ENCODE data around the gene OTOG. TPM values are rescaled to one million over a fixed set of nuclear protein-coding genes. Genes with fewer than 3 reads are reported as not detected.

Gene OTOG
- total RNA-seq, 1 donor = not detected

DNA sequence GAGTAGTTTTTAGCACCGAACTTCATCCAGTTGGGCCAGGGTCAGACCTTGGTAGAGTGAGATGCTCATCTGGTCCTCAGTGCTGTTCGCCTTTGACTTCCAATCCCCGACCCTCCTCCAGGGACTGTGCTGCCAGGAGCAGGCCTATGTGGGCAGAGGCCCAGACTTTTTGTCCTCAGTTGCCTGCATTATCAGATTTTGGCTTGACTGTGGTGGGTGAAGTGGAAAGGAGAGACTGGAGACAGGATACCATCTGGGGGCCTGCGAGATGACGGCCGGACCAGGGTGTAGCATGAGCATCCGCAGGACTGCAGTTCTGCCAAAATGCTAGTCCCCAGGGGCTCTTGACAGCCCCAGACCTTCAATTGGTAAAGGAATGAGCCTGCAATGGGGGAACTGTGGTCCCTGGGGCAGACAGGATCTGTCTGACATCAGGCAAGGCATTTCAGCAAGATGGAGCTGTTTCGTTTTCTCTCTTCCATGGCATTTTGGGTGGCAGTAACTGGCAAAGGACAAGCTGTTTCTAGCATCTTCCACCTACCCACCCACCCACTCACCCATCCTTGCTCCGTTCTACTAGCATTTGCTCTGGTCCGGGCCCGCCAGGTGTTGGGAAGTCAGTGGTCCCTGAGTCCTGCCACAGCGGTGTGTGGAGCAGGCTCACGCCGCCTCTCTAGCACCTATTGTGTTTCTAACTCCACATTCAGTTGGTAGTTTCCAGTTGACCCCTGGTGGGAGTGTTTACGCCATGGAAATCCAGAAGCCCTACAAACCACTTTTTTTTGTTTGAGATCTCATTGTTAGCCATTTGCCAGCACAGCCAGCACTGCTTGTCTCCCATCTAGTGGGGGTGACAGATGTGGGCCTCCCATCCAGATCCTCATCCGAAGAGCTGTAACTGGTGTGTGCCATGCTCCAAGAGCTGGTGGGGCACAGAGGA, 53.5 kb downstream of the OTOG start:
- no peak for DNase-seq (ENCODE audit: low read depth in 2 of 3, low spot score in 2 of 3)

DNA sequence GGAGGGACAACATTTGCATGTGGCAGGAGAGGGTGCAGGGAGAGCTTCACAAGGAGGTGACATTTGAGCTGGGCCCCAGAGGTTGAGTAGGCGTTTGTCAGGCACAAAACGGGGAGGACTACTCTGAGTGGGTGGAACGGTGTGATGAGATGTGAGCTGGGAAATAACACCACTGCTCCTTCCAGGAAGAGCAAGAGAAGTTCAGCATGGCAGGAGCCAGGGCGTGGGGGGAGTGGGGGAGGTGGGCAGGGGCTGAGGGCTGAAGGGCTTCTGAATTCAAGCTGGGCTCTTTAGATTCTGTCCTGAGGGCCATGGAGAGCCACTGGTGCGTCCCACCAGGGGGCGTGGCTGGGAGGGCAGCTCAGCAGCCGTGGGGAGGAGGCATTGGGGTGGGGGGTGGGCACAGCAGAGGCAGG, 54.2 kb downstream of the OTOG start:
- DNase-seq (ENCODE audit: low read depth in 2 of 3, low spot score in 2 of 3) = no peak

DNA sequence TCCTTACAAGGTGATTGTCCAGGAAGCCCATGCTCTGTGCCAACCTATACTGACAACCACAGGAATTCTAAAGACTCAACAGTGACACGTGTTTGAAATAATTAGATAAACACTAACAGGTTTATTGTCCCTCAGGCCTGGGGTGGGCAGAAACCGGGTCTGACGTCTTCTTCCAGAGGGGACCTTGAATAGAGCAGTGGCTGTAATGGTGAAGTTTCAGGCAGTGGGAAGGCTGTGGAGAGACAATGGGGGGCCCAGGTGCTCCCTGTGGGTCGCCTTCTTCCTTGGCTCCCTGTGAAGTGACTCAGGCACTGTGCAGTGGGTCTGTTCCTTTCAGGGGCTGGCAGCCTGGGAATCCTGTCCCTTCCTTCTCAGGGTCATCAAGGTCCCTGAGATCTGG, 54.6 kb downstream of the OTOG start:
- DNase-seq (ENCODE audit: low read depth in 2 of 3, low spot score in 2 of 3) = no peak

DNA sequence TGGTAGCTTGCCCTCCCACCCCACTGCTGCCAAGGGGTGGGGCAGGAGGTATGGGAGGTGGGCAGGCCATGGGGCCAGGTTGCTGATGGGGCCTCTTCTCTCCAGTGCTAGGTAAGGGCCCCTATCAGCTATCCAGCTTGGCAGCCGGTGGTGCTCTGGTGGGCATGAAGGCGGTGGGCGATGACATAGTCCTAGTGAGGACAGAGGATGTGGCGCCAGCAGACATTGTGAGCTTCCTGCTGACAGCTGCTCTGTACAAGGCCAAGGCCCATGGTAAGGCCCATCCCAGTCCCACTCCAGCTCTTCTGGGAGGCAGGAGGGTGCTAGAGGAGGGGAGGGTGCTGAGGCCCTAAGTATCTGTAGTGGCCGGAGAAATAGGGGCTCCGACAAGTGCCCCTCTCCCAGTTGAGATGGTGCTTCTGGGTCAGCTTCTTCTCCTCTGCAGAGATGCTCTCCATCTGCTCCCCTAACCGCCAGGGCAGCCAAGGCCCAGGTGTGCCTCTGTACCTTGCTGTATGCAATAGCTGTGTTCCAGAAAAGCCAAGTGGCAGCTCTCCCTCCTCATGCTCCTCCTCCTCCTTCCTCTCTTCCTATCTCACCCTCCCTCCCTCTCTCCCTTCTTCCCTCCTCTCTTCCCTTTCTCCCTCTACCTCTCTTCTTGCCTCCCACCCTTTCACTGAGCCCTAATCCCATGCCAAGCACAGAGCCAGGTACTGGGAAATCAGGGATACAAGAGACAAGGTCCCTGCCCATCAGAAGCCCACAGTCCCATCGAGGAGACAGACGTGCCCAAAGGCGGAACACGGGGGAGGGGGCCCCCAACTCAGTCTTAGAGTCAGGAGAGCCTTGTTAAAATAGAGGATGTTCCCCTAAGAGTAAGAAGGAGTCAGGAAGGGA, 55.3 kb downstream of the OTOG start:
- DNase-seq (ENCODE audit: low read depth in 2 of 3, low spot score in 2 of 3) = no peak

DNA sequence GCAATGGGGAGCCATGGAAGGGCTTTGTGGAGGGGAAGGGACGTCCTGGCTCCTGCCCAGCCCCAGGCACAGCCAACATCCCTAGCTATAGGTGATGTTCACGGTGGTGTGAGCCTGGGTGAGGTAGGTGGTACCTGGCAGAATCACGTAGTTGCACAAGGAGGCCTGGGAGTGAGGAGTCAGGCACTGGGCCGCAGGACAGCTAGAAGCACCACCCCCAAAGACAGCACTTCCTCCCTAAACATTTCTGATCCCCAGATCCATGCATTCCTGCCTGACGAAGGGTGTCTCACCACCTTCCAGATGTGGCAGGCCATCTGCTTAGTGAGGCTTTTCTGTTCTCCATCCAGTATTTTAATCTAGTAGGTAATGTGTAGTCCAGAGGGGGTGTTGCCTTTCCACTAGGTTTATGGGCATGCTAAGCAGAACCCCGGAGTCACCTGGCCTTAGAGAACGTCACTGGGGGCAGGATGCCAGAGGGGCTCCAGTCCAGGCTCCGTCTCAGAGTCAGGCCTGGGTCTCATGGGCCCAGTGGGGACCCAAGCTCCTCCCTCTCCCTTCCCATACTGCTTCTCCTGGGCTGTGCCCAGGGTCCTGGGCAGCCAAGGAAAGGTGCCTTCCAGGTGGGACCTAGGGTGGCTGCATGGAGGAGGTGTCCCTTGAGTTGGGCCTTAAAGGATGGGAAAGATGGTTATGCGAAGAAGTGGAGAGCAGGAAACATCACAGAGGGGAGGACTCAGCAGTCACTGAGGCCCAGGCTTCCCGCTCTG, 56.2 kb downstream of the OTOG start:
- no peak for DNase-seq (ENCODE audit: low read depth in 2 of 3, low spot score in 2 of 3)

DNA sequence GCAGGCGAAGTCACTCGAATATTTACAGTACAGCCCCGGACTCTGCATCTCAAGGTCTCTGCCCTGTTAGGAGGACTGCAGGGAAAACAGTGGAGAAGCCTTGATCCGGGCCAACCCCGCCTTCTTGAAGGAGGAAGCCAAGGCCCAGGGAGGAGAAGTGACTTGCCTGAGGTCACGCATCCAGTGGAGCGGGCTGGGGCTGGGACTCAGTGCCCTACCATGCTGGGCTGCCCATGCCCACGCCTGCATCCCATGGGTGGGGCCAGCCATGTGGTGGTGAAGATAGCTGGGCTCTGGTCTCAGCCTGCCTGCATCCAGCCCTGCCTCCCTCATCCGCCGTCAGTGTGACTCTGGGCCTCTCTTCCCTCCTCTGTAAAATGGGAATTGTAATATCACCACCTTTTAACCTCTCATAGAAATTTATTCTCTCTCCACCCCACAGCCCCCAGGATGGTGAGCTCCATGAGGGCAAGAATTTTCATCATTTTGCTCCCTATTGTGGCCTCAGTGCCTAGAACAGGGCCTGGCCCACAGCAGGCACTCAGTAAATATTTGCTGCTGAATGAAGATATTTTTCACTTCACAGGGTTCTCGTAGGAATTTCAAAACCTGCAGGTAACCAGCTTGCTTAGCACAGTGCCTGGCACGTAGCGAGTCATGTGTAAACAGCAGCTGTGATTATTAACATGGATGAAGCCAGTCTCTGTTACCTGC, 57.3 kb downstream of the OTOG start:
- DNase-seq (ENCODE audit: low read depth in 2 of 3, low spot score in 2 of 3) = no peak

DNA sequence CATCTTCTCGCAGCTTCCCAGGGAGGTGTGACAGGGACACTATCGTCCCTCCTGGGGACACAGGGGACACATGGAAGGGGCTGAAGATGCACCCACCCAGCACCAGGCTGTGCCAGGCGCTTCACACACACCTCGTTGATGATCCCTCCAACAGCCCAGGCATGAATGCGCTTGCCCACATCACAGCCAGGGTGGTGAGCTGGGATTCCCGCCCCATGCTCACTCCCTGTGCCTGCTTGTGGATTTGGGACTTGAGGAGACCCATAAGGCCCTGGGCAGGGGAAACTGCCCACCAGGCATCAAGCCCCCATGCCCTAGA, 57.8 kb downstream of the OTOG start:
- DNase-seq (ENCODE audit: low read depth in 2 of 3, low spot score in 2 of 3) = no peak

DNA sequence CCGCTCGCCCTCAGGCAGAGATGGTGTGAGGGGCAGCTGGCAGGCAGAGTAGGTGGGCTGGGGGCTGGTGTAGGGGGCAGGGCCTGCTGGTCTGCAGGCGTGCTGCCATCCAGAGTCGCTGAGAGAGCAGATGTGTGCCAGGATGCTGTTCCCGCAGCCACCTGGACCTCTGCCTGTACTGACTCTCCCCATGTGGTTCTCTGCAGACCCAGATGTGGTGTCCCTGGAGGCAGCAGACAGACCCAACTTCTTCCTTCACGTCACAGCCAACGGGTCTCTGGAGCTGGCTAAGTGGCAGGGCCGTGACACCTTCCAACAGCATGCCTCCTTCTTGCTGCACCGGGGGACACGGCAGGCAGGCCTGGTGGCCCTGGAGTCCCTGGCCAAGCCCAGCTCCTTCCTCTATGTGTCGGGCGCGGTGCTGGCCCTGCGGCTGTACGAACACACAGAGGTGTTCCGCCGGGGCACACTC, 58.6 kb downstream of the OTOG start:
- DNase-seq (ENCODE audit: low read depth in 2 of 3, low spot score in 2 of 3) = no peak

DNA sequence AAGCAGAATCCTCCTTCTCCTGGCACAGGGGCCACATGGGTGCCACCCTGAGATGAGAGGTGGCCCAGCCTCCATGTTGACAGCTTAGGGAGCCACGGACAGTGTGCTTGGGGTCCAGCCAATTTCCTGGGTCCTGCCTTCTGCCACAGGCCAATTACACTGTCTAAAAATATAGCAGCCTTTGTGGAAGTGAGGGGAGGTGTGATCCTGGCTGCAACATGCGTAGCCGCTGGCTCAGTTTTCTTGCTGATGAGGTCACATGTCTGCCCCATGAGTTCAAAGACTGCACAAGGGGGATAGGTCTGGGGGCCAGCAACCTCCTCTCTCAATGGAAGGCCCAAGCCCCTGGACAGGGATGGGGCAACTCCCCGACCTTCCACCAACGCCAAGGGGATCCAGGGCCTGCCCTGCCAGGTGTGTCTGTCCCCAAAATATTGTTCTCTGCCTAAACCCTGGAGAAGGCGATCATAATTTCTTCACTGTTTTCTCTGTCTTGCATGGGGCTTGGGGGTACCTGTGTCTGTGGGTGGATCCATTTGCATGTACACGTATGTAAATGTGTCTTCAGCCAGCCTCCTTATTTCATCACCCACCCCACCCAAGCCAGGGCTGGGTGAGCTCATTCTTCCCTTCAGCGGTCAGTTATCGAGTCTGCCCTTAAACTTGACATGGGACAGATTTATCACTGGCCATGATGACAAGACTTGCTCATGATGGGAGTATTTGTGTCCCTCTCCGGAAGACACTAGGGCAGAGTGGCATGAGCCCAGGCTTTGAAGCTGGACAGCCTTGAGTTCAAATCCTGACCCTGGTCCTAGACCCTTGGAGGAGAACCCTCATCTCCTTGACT, 59.4 kb downstream of the OTOG start:
- no peak for DNase-seq (ENCODE audit: low read depth in 2 of 3, low spot score in 2 of 3)

DNA sequence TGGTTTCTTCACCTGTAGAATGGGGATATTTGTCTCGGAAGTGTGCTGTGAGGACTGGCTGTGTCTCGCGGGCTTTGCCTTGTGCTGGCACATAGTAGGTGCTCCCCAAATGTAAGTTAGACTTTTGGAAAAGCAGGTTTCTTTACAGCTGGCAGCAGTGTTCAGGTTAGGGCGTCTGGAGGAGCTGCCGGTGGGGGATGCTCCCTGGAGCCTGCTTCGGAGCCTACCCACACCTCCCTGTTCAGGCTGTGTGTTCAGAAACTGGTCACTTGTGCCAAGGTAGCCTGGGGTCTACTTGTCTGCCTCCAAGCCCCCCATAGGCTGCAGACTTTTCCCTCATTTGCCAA, 60.0 kb downstream of the OTOG start:
- no peak for DNase-seq (ENCODE audit: low read depth in 2 of 3, low spot score in 2 of 3)

DNA sequence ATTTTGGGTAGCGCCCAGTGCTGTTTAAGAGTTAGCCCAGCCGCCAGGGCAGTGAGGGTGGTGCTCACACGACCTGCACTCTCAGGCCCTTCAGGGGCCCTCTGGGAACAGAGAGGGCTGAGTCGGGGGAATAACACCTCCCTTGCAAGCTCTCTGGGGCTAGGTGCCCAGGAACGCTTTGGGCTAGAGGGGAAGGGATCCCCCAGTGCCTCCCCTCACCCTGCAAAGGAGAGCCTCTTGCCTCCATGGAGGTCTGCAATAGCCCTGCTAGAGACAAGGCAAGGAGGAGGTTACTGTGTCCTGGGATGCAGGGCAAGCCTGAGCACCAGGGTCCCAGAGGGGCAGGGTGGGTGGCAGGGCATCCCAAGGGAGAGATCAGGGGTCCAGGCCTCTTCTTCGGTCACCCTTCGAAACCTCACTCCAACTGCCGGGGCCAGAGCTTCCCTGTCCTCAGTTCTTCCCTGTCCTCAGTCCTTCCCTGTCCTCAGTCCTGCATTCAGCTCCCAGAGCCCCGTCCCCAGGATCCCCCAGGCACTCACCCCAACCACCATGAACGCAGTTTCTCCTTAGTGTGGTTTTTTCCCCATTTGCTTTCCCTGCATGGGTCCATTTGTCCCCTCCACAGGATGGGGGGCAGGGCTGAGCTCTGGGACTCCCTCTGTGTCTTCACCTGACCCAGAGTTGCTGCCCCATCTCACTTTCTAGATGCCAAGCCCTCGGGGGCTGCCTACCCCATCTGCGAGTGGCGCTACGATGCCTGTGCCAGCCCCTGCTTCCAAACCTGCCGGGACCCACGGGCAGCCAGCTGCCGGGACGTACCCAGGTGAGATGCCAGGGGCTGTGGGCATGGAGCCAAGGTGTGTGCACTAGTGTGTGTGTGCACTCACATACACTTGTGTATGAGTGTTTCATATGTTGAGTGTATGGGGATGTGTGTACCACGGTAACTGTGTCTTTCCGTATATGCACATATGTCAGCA, 60.8 kb downstream of the OTOG start:
- no peak for DNase-seq (ENCODE audit: low read depth in 2 of 3, low spot score in 2 of 3)

DNA sequence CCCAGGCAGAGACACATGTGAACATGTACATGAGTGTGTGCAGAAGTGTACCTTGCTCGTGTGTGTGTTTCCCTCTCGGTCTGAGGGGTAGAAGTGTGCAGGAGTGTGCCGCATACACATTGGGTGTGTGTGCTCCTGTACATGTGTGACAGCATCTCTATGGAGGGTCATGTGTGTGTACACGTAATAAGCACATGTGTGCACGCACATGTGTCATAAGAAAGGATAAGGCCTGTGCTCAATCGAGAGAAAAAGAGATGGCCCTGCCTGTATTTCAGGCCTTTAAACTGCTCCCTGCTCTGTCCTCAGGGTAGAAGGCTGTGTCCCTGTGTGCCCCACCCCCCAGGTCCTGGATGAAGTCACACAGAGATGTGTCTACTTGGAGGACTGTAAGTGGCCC, 61.8 kb downstream of the OTOG start:
- no peak for DNase-seq (ENCODE audit: low read depth in 2 of 3, low spot score in 2 of 3)

DNA sequence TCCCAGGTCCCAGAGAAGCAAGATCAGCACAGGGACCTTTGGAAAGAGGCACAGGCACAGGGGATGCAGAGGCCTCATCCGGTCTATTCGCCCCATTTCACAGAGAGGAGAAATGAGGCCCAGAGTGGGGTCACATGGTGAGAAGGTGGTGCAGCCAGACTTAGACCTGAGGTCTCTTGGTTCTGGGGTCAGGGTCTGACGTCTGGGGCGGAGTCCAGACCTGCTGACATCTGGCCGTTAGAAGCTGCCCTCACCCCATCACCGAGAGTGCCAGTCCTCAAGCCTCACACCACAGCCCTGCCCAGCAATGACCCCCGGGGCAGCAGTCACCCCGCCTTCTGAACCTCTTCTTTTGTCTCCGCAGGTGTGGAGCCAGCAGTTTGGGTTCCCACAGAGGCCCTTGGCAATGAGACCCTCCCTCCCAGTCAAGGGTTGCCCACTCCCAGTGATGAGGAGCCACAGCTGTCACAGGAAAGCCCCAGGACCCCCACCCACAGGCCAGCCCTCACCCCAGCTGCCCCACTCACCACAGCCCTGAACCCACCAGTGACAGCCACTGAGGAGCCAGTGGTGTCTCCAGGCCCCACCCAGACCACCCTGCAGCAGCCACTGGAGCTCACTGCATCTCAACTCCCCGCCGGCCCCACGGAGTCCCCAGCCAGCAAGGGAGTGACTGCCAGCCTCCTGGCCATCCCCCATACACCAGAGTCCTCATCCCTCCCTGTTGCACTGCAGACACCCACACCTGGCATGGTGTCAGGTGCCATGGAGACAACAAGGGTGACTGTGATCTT, 62.4 kb downstream of the OTOG start:
- DNase-seq (ENCODE audit: low read depth in 2 of 3, low spot score in 2 of 3) = no peak

DNA sequence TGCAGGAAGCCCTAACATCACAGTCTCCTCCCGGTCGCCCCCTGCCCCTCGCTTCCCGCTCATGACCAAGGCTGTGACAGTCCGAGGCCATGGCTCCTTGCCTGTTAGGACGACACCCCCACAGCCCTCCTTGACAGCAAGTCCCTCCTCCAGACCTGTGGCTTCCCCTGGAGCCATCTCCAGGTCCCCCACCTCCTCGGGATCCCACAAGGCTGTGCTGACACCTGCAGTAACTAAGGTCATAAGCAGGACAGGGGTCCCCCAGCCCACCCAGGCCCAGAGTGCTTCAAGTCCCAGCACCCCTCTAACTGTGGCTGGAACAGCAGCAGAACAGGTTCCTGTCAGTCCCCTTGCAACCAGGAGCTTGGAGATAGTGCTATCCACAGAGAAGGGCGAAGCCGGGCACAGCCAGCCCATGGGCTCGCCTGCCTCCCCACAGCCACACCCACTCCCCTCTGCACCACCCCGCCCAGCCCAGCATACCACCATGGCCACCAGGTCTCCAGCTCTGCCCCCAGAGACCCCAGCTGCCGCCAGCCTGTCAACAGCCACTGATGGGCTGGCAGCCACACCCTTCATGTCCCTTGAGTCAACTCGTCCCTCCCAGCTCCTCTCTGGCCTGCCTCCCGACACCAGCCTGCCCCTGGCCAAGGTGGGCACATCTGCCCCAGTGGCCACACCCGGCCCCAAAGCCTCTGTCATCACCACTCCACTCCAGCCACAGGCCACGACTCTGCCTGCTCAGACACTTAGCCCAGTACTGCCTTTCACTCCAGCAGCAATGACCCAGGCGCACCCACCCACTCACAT, 63.2 kb downstream of the OTOG start:
- no peak for DNase-seq (ENCODE audit: low read depth in 2 of 3, low spot score in 2 of 3)

DNA sequence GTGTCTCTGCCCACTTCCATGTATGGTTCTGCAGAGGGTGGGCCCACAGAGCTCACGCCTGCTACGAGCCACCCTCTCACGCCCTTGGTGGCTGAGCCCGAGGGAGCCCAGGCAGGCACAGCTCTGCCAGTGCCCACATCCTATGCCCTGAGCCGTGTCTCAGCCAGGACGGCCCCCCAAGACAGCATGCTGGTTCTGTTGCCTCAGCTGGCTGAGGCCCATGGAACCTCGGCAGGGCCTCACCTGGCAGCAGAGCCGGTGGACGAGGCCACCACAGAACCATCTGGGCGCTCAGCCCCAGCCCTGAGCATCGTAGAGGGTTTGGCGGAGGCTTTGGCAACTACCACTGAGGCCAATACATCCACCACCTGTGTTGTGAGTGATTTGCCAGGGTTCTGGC, 64.0 kb downstream of the OTOG start:
- DNase-seq (ENCODE audit: low read depth in 2 of 3, low spot score in 2 of 3) = no peak

DNA sequence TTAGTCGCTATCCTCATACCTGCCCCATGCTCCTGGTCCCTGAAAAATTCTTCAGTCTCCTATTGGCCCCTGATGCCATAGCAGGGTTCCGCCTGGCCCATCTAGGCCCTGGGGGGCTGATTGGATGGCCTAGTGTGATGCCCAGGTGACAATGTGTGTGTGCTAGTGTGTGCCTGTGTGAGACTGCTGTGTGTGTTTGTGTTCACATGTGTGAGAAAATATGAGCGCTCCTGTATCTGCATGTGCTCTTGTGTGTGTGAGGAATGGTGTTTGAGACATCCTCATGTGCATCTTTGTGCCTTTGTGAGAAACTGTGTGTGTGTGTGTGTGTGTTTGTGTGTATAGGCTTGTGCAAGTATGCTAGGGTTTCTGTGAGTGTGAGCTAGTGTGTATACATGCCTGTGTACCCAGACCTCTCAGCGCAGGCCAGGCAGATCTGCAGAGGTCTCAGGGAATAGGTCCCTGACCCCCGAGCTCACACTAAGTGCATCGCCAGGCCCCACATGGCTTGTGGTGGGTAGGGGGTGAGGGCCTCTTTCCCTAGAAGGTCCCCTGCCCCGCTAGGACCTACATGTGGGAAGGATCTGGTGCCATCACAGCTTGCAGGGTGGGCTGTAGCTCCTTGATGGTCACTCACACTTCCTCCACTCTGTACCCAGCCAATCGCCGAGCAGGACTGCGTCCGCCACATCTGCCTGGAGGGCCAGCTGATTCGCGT, 64.6 kb downstream of the OTOG start:
- DNase-seq (ENCODE audit: low read depth in 2 of 3, low spot score in 2 of 3) = no peak
